ENCODE results near the gene HID1.
A peak's percentile ranks its signal among the peaks of the same experiment; 100 is the strongest.
"Not testable (repeated sequence)": the region's sequence is repeated elsewhere in the genome, so short reads cannot be mapped to it uniquely, and the experiment has no call there.

HID1 gene

DNA sequence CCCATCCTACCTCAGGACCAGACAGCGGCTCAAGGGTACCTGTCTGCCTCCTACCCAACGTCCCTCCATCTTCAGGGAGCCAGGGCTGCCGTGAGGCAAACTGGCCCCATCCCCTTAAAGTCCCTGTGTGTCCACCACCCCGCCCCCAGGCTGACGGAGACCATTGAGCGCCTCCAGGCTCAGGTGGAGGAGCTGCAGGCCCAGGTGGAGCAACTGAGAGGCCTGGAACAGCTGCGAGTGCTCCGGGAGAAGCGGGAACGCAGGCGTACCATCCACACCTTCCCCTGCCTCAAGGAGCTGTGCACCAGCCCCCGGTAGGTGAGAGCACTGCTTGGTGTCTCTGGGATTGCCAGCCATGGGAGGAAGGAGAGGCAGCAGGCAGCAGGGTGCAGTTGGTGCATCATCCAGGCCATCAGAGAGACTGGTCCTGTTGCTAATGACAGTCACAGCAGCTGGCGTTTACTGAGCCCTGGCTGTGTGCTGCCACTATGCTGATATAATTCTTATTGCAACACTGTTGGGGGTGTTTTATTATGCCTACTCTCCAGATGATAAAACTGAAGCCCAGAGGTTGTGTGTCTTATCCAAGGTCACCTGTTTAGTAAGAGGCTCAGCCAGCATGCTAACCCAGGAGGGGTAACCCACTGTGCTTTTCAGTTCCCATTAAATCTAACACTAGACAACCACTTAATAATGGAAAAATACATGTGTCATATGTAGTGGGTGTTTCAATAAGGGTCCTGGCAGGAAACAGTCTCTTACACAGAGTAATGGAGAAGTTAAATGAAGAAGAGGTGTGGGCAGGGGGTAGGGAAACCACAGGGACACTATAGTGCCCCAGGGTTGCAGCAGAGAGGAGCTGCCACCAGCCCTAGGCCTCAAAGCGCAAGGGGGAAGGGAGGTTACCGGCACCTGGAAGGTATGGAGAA lies 29.6 kb upstream of the HID1 start:
- DNase-seq: no peak
- intact Hi-C loops (cut with DNase I): no loop called here

DNA sequence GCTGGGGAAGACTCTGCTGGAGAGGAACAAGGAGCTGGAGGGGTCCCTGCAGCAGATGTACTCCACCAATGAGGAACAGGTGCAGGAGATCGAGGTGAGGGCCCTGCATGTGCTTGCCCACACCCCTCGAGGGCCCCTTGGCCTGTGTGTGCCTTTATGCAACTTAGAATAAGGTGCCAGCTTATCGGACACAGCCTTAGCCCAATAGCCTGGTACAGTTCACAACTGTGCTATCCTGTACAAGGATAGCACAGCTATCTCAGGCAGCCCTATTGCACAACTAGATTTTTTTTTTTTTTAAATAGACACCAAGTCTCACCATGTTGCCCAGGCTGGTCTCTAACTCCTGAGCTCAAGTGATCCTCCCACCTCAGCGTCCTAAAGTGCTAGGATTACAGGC lies 27.0 kb upstream of the HID1 start:
- intact Hi-C loops (cut with DNase I): no loop called here
- DNase-seq: no peak

DNA sequence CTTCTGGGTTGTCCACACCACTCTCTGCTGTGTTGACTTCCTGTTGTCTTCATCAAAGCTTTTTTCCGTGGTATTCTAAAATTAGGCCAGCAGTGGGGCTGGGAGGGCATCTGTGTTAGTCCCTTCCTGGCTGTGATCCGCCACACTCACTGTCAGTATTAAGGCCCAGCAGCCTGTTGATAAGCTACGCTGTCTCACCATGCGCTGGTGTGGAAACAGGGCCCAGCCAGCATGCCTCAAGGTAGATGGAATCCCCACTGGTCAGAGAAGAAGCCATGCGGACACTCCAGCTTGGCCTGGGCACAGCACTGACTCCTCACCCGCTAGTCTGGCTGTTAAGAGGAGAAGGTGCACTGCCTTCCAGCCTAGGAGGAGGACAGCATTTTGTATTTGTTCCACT lies 26.2 kb upstream of the HID1 start:
- intact Hi-C loops (cut with DNase I): no loop called here
- DNase-seq: no peak

DNA sequence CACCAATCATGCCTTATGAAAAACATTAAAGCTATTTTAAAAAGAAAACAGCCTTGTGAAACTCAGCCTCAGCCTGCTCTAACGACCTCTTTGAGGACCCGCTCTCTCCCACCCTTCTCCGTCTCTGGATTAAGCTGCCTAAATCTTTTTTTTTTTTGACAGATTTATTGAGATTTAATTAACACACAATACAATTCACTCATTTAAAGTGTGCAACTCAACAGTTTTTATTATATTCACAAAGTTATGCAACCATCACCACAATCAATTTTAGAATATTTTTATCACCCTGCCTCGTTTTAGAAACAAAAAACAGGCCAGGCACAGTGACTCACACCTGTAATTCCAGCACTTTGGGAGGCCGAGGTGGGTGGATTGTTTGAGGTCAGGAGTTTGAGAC lies 23.3 kb upstream of the HID1 start:
- intact Hi-C loops (cut with DNase I): no loop called here
- DNase-seq: peak in 7 of 42 donors; percentile 26 to 67 (median 35)

DNA sequence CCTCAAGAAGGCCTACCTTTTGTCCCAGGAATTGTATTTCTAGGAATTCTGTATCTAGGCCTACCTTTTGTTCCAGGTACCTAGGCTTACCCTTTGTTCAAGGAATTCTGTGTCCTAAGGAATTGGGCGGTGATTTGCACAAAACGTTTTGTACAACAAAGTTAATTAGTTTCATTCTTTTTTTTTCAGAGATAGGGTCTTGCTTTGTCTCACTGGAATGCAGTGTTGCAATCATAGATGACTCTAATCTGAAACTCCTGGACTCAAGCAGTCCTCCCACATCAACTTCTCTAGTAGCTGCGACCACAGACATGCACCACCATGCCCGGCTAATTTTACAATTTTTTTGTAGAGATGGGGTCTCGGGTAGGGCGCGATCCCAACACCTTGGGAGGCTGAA lies 21.9 kb upstream of the HID1 start:
- intact Hi-C loops (cut with DNase I): no loop called here
- DNase-seq: no peak

DNA sequence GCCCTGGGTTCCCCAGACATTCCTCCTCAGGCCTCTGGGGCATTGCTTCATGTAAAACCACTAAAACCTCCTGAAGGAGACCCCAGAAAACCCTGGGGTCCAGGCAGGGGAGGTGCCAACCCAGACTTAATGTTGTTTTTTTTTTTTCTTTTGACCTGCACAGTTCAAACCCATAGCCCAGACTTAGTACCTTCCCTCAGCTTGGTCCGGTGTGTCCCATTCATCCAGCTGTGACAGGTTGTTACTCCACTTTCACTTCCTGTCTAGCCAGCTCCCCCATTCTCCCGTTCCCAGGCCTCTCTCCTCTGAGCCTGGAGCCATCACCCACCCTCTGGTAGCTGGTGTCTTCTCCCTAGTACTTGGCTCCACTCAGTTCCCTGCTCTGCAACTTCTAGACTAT lies 19.7 kb upstream of the HID1 start:
- no peak for DNase-seq

DNA sequence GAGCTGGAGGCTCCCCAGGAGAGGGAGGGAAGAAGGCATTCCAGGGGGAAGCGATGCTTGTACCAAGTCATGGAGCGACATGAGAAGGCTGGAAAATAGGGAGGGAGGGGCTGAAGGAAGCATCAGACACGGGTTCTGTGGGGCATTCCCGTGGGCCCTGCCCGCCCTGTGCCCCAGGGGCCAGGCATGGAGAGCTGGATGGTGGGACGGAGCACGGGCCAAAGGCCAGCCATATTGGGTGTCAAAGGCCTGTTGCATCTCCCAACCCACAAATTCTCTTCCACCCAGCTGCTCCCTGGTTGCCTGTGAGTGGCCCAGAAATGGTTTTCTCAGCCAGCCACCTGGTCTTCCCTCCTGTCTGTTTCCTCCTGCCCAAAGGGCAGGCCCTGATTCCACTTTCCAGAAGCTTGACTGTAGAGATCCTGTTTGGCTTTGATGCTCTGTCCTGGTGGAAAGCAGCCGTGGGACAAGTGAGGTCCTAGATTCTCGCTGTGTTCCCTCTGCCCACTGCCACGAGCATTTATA lies 18.1 kb upstream of the HID1 start:
- intact Hi-C loops (cut with DNase I): no loop called here
- DNase-seq: no peak

More for the DNA sequence above, 19.7 kb upstream of the HID1 start:
- intact Hi-C loops (cut with DNase I): no loop called here

DNA sequence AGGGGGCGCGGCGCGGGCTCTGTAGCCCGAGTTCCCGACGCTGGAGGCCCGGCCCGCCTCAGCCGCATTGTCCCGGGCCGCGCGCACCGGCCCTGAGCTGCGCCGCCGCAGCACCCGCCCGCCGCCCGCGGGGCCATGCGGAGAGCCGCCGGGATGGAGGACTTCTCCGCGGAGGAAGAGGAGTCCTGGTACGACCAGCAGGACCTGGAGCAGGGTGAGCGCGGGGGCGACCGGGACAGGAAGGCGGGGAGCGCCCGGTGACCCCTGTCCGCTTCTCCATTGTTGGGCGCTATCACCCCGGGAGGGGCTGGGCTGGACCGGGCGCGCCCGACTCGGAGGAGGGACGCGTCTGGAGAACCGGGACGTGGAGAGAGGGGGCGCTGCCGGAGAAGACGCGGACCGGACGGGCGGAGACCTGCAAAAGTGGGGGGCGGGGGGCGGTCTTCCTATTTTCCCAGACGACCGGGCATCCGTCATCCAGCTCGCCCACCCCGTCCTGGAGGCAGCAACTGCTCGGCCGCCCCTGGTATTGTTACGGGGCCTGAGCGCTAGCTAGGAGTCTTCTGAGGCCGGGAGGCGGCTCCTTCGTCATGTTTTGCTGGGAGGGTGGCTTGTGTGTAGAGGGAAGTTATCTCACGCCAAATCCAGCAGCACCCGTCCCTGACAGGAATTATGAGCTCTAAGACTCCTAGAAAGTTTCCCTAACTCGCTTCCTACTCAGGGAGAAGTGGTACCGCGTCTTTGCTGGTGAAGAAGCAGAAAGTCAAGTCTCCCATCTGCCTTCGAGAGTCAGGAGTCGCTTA lies 15.6 kb upstream of the HID1 start:
- intact Hi-C loops (cut with DNase I): no loop called here
- peak; percentile 53 to 91 (median 79) for DNase-seq

DNA sequence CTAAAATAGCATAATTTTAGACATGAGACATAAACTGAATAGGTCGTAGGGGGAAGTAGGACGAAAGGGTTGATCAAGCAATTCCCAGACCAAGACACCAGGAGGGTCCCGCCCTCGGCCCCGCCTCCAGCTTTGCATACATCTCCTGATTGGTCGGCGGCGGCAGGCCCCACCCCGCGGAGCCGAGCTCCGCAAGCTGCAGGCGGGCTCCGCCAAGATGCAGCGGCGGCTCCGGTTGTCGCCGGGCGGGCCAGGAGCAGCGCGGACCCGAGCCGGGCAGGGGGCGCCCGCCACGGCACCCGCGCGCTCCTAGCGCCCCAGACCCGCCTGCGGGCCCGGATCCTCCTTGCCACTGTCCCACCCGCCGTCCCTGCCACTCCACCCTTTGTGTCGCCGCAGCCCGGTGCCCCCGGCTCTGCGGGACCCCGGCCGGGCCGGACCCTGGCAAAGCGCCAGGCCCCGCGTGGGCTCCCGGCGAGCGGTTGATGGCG lies 14.9 kb upstream of the HID1 start, which contains the start of gene CDR2L:
CDR2L (plus strand) TSS at position 215 of the 491 bp plus-strand sequence. CDS start 412 bp downstream, outside the sequence.
- DNase-seq: peak; percentile 95 to 99 (median 99)
- intact Hi-C loops (cut with DNase I): no loop called here

DNA sequence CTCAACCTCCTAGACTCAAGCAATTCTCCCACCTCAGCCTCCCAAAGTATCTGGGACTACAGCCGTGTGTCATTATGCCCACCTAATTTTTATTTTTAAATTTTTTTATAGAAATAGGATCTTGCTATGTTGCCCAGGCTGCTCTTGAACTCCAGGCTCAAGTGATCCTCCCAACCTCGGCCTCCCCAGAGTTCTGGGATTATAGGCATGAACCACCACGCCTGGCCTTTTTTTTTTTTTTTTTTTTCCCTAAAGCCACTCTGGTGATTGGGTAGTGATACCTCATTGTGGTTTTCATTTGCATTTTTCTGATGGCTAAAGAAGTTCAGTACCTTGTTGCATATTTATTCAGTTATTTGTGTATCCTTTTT lies 13.6 kb upstream of the HID1 start:
- DNase-seq: no peak

DNA sequence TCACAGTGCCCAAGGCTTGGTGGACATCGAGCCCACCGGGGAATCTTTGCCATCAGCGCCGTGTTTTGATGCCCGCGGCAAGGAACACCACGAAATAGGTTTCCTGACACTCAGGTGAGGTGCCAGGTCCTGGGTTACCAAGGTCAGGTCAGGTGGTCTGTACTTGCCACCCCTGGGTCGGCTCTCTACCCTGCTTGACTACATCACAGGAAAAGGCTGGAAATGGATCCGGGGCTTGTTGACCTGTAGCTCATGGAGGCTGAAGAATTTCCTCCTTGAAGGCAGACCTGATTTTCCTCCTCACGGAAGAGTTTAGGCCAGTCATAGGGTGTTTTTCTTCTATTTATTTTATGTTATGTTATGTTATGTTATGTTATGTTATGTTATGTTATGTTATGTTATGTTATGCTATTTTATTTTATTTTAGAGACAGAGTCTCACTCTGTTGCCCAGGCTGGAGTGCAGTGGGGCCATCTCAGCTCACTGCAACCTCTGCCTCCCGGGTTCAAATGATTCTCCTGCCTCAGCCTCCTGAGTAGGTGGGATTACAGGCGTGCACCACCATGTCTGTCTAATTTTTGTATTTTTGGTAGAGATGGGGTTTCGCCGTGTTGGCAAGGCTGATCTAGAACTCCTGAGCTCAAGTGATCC lies 10.2 kb upstream of the HID1 start:
- DNase-seq: peak in 12 of 42 donors; percentile 23 to 67 (median 38)
- intact Hi-C loops (cut with DNase I): not testable (repeated sequence)

More for the DNA sequence above, 13.6 kb upstream of the HID1 start:
- intact Hi-C loops (cut with DNase I): no loop called here

DNA sequence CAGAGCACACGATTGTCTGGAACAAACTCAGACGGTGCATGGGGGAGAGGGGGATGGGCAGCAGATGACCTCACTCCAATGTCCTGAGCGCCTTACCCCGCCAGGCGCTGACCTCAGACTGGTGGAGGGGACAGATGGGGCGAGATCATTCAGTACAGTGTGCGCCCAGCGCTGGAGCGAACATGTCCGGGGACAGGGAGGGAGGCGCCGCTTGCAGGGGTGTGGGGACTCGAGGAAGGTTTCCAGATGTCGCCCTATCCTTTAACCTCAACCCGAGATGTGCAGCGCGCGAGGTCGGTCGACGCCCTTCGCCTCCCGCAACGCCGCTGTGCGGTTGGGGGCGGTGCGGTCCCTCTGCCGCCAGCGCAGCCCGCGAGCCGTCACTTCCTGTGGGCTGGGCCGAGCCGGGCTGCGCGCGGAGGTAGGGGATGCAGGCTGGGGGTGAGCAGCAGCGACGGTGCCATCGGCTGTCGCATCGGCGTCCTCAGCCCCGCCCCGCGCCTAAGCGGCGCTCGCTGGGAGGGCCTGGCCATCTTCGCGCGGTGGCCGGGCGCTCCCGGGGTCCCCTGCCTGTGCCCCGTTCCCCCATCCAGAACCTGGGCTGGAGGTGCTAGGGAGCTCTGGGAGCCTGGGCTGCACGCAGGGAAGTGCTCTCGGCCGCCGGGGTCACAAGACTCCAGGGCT lies 9.6 kb upstream of the HID1 start:
- peak; percentile 81 to 95 (median 89) for DNase-seq
- intact Hi-C loops (cut with DNase I): no loop called here

DNA sequence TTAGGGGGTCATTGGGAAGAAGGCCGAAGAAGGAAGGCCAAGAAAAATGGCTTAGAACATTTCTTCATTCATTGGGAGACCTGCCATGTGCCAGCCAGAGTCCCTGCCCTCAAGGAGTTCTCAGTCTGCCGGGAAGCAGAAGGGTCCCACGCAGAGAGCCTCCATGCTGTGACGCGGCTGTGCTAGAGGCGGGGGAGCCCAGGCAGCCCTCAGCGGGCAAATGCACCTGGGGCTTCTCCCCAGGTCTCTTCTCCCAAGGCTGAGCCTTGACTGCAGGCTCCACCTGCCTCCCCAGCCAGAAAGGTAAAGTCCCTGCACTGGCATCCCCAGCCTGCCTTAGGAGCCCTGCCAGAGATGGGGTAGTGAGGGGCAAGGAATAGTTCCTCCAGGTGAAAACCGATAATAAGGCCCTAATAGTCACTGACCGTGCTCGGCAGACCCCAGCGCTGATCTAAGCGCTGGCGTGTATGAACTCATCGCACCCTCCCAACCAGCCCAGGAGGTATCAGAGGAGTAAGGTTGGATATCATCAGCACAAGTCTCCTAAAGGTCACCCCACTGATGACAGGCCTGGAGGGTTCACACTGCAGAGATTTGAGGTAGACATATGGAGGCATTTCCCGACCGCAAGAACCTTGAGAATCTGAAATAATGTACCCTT lies 8.9 kb upstream of the HID1 start:
- intact Hi-C loops (cut with DNase I): no loop called here

DNA sequence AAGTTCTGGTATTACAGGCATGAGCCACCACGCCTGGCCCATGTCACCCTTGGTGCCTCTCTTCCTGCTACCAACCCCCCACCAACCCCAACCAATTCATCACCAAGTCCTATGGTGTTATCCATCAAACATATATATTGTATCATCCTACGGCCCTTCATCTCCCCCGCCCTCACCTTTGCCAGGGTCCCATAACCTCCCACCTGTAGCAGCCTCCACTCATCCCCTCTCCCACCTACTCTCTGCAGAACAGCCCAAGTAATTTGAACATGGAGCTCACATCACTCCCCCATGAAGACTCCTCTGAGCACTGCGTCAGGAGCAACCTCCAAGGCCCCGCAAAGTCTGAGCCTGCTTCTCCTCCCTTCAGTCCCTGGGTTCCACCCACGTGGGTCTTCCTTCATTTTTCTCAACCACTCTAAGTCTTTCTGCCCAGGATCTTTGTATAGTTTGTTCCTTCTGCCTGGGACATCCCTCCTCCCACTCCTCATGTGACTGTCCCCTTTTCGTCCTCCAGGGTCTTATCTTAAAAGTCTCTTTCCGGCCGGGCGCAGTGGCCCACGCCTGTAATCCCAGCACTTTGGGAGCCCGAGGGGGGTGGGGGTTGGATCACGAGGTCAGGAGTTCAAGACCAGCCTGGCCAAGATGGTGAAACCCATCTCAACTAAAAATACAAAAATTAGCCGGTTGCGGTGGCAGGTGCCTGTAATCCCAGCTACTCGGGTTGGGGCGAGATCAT lies 7.0 kb upstream of the HID1 start:
- intact Hi-C loops (cut with DNase I): loop anchor here (10.0 kb wide), 1 partner anchor 205 kb away; the partner anchor contains the start of gene SUMO2
- DNase-seq: no peak

More for the DNA sequence above, 8.9 kb upstream of the HID1 start:
- DNase-seq: peak in 2 of 42 donors; percentile 42 to 56

DNA sequence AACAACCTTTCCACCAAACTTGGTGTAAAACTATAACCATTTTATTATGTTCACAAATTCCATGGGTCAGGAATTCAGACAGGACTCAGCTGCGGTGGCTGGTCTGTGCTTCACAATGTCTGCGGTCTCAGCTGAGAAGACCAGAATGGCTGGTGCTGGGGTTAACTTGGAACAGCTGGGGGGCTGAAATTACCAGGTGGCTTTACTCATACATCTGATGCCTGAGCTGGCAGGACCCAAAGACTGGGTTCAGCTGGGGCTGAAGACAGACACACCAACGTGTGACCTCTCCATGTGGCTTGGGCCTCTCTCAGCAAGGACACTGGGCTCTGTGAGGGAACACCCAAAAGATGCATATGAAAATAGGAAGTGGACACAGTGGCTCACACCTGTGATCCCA lies 5.7 kb upstream of the HID1 start:
- DNase-seq: no peak
- intact Hi-C loops (cut with DNase I): loop anchor here (10.0 kb wide), 1 partner anchor 207 kb away; the partner anchor contains the start of gene SUMO2

DNA sequence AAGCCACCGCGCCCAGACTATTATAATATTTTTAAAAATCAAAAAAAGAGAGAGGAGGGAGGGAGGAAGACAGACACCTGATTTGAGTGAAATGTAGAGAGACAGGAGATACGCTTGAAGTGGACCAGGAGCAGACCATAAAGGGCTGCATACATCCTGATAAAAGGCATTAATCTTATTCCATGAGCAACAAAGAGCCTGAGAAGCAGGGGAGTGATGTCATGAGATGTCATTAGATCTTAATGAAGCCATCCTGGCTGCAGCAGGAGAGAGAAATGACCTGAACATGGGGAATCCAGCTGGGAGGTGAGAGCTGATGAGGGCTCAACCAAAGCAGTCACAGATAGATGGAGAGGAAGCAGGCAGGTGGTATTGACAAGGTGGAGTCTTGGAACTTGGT lies 5.2 kb upstream of the HID1 start:
- intact Hi-C loops (cut with DNase I): loop anchor here (10.0 kb wide), 1 partner anchor 207 kb away; the partner anchor contains the start of gene SUMO2

DNA sequence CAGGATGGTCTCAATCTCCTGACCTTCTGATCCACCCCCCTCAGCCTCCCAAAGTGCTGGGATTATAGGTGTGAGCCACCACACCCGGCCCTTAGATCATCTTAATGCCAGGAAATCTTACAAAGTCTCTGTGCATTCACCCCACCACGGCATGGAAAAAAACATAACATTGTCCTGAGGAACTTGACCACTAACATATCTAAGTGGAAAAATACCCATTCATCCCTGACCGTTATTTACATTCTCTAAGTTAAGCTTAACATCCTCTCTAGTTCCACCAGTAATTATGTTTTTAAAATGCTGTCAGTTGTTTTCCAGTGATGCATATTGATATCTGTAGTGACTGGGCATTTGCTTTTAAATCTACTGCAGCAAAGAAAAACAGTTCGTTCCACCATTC lies 3.4 kb upstream of the HID1 start:
- intact Hi-C loops (cut with DNase I): loop anchor here (10.0 kb wide), 1 partner anchor 209 kb away; the partner anchor contains the start of gene SUMO2
- DNase-seq: no peak

More for the DNA sequence above, 5.2 kb upstream of the HID1 start:
- DNase-seq: no peak

Data from head of caudate nucleus (tissue), 42 donors.